ENCODE results near the gene PHYH.
"Not testable (repeated sequence)": the region's sequence is repeated elsewhere in the genome, so short reads cannot be mapped to it uniquely, and the experiment has no call there.

PHYH gene

DNA sequence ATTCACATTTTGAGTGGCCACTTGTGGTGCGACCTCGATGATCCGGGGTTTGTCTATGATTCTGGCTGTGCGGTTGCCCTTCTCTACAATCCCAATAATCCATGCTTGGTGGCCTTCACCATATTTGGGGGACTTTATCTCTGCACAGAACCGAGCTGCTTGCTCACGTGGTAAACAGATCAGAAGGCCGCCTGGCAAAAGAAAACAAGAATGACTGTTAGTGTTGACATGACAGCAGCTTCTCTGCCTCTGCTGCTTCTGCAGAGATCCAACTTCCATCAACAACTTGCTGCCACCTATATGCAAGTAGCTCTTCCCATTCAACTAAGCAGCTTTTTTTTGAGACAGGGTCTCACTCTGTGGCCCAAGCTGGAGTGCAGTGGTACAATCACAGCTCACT lies 19.3 kb upstream of the PHYH start:
- DNase-seq, result no peak

DNA sequence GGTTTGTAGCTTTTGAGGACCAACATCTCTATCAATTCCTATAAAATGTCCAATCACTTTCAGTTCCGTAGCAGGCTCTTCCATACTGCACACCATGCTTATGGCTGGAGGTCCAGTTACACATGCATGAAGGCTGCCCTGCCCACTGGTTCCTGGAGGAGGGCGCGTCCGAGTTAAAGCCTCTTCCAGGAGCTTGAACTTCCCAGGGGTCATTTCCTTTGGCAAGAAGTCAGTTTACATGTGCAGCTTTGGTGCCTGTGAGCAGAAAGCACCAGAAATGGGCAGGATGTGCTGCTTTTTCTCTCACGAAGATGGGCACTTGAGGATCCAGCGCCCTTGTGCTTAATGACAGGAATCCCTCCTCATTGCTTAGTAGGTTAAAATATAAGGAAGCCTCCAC lies 17.6 kb upstream of the PHYH start:
- no peak for DNase-seq

DNA sequence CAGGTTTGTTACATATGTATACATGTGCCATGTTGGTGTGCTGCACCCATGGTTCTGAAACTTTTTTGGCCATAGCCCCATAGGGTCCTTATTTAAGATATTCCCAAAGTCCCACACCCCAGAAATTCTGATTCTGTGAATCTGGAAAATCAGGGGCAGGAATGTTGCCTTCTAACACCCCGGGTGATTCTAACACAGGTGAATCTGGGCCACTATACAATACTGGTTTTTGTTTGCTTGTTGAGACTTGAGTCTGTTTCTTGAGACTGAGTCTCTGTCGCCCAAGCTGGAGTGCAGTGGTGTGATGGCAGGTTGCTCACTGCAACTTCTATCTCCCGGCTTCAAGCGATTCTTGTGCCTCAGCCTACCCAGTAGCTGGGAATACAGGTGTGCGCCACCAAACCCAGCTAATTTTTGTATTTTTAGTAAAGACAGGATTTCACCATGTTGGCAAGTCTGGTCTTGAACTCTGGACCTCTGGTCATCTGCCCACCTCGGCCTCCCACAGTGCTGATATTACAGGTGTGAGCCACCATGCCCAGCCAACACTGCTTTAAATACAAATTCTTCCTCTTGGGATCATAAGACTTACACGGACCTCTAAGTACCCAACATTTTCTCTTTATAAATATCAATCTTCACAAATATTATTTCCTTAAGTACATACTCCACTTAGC lies 16.9 kb upstream of the PHYH start:
- no peak for DNase-seq

DNA sequence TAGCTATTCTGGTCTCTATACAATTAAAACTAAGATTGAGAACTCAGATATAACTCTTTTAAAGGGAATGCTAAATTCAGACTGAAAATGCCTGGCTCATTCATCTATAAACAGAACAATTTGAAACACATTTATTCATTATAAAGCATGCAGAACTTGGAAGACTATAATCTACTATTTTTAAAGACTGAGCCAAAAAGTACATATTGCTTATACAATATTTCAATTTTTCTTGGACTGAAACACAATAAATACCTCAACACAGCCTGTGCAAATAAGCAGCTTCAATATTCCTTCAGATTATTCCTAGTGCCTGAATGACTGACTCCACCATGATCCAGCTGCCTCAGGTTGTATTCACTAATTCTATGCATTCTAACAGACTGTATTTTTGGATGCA lies 15.5 kb upstream of the PHYH start:
- no peak for DNase-seq

DNA sequence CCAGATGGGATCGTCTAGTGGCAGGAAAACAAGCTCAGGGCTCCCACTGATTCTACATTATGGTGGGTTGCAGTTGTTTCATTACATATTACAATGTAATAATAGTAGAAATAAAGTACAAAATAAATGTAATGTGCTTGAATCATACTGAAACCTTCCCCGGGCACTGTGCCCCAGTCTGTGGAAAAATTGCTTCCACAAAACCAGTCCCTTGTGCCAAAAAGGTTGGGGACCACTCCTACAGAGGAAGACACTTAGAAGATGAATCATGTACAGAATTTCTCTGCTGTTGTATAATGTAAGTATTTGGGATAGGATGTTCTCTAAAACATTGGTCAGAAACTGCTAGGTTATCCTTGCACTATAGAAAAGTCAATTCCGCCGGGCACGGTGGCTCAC lies 11.3 kb upstream of the PHYH start:
- no peak for DNase-seq

DNA sequence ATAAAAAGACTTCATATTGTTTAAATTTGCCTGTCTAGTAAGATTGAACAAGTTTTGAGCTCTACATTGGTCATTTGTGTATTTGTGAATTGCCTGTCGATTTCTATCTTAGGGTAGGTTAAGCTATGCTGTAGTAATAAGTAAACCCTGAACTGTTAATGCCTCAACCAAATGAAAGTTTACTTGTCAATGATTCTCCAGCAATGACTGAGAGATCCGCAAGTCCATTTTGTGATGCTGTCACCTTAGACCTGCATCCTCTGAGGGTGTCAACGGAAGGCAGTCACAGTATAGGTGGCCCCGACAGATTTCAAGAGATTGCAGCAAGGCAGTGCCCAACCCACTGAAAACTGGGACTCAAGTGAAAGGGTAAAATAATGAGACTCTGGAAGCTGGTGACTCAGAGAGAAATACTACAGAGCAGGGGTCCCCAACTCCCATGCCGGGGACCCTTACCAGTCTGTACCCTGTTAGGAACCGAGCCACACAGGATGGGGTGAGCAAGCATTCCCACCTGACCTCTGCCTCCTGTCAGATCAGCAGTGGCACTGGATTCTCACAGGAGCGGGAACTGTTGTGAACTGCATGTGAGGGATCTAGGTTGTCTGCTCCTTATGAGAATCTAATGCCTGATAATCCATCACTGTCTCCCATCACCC lies 10.8 kb upstream of the PHYH start:
- no peak for DNase-seq

DNA sequence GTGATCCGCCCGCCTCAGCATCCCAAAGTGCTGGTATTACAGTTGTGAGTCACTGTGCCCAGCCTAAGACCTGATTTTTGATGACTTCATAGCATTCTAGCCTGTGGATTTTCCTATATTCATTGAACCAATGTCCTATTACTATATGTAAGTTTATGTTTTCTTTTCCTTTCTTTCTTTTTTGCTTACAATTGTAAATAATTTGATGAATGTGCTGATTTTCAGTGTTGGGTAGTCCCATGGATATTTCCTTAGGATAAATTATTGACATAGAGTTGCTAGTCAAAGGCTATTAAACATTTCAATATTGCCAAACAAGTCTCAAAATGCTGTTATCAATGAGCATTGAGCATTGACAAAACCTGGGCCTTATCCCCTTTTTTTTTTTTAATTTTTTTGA lies 9.9 kb upstream of the PHYH start:
- no peak for DNase-seq

DNA sequence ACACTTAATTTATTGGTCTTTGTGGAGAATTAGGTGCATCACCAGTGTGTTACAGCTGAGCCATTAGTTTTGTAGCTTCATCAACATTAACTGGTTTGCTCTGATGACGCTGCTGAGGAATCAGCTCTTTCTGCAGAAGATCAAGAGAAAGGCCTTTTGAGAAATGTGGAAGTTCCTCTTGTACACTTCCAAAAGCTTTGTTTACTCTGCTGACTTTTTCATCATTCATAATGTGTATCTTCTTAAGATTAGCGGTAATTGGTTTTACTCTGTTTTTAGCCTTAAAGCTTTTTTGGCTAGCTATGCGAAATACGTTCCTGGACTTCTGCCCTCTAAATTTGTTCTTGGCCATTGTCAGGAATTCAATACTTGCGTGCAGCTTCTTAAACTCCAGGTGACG lies 8.2 kb upstream of the PHYH start:
- no peak for DNase-seq

DNA sequence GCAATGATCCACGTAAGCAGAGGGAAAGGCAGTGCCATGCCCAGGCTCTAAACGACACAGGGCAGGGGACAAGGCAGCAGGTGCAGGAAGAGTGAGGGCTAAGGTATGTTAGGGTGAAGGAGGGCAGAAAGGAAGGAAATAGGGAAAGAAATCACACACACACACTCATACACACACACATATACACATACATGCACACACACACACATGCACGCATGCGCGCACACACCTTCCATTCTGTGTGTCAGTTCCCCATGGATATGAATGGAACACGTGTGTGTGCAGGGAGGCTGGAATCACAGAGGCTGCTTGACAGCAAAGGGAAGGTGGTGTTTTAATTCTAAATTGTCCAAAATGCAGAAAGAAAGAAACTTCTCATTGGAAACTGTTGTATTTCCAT lies 6.2 kb upstream of the PHYH start:
- no peak for DNase-seq

DNA sequence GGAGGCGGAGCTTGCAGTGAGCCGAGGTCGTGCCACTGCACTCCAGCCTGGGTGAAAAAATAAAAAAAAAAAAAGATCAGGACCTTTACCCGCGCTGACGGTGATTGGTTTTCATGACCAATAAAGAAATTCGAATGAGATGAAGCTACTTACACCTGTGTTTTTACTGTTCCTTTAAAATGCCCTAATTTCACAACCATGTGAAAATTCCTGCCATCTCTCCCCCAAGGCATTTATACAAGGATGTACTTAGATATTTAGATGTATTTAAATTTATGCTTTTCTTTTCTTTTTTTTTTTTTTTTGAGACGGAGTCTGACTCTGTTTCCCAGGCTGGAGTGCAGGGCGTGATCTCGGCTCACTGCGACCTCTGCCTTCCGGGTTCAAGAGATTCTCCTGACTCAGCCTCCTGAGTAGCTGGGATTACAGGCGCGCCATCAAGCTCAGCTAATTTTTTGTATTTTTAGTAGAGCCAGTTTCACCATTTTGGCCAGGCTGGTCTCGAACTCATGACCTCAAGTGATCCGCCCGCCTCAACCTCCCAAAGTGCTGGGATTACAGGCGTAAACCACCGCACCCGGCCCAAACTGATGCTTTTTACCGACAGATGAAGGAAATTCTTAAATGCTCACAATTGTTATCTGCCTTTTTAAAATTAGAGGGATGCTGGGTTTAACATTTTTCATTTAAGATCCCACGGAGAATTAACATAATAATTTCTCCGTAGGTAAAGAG lies 3.1 kb upstream of the PHYH start:
- no peak for DNase-seq

DNA sequence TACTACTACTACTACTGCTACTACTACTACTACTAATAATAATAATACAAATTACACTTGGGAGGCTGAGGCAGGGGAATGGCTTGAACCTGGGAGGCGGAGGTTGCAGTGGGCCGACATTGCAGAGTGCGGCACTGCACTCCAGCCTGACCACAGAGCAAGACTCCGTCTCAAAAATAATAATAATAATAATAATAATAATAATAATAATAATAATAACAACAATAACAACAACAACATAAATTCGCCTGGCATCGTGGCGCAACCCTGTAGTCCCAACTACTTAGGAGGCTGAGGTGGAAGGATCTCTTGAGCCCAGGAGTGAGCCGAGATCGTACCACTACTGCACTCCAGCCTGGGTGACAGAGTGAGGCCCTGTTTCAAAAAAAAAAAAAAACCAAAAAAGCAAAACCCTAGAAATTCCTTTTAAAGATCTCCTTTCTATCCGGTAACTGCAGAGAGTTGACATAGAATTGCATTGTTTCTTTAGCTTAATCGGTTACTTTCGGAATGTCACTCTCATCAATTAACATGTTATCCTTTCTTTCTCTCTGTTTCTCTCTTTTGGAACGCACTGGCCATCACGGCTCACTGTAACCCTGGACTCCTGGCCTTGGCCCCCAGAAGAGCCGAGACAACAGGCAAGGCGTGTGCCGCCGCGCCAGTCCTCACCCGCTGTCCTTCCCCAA lies 972 bp downstream of the PHYH start:
- DNase-seq, result no peak

DNA sequence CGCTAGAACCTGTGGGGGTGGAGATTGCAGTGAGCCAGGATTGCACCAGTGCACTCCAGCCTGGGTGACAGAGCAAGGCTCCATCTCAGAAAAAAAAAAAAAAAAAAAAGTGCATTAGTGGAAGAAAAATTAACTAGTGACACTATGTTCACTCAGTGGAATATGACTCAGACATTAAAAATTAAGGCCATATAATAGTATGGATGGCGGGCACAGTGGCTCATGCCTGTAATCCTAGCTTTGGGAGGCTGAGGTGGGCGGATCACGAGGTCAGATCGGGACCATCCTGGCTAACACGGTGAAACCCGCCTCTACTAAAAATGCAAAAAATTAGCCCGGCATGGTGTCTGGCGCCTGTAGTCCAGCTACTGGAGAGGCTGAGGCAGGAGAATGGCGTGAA lies 3.4 kb downstream of the PHYH start:
- no peak for DNase-seq

DNA sequence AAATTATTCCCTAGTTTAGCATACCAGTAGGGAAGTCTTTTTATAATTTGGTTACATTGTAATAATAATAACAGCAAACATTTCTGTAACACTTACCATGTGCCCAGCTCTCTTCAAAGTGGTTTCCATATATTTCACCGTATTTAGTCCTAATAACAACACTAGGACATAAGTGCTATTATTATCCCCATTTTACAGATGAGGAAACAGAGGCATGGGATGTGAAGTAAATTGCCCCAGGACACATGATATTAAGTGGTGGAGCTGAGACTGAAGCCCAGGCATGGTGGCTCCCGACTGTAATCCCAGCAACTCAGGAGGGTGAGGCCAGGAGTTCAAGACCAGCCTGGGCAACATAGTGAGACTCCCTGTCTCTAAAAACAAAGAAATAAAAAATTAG lies 5.1 kb downstream of the PHYH start:
- no peak for DNase-seq

DNA sequence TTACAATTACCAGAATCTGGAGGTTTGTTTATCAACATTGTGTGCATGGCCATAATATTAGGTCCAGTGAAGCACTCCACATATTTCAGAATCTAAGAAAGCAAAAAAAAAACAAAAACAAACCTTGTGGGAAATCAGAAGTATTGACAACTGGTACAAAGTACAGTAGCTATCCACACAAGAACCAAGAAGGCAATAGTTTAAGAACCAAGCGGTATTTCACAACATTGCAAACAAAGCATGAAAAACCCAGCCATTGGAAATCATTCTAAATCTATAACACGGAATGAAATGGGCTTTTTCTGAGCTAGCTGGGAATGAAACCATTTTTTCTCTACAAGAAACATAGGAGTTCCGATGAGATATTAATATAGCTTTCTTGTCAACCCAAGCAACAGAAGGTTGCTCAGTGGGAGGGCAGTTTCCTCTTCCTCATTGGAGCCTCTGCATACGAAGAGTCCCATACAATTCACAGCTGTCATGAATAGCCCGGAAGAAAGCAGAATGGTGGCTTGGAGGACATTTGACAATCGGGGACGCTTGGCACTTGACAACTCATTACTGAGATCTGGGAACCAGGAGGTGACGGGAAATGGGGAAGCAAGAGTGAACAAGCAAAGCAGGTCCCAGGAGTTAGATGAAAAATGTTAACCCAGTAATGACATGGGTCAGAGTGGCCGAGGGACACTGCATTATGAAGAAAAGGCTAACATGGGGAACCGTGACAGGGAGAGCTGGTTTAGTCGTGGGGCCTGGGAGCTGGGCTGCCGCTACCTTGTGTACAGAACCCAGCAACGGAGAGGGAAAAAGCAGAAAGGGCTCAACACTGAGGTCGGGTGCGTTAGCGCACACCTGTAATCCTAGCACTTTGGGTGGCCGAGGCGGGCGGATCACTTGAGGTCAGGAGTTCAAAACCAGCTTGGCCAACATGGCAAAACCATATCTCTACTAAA lies 7.8 kb downstream of the PHYH start:
- no peak for DNase-seq

DNA sequence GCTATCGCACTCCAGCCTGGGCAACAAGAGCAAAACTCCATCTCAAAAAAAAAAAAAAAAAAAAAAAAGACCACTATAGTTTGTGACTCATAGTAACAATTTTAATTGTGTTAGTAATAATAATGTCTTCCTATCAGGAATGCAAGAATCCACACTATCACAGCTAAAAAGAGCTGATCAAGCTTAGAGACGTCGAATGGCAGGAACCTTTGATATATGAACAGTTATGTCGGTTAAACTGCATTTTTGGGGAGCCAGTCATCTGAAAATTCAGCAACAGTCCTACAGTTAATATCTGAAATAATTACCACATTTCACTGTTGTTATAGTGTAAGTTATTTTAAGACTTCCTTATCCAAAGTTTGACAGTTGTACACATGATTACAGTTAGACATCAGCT lies 8.8 kb downstream of the PHYH start:
- no peak for DNase-seq

DNA sequence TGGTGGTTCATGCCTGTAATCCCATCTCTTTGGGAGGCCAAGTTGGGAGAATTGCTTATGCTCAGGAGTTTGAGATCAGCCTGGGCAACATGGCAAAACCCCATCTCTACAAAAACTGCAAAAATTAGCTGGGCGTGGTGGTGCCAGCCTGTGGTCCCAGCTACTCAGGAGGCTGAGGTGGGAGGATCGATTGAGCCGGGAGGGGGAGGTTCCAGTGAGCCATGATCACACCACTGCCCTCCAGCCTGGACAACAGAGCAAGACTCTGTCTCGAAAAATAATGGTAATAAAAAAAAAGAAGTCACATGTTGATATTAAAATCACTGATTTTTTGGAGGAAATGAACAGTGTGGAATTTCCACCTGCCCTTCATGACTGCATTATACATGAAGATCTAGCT lies 15.8 kb downstream of the PHYH start:
- no peak for DNase-seq

DNA sequence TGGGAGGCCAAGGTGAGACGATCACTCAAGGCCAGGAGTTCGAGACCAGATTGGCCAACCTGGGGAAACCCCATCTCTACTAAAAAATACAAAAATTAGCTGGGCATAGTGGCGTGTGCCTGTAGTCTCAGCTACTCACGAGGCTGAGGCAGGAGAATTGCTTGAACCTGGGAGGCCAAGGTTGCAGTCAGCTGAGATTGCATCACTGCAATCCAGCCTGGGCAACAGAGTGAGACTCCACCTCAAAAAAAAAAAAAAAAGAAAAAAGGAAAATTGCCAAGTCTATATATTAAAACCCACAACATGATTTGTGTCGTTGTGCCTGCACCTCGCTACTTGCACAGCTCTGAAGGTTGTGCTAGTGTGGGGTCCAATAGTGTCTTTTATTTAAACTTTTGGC lies 17.5 kb downstream of the PHYH start:
- not testable (repeated sequence) for DNase-seq

DNA sequence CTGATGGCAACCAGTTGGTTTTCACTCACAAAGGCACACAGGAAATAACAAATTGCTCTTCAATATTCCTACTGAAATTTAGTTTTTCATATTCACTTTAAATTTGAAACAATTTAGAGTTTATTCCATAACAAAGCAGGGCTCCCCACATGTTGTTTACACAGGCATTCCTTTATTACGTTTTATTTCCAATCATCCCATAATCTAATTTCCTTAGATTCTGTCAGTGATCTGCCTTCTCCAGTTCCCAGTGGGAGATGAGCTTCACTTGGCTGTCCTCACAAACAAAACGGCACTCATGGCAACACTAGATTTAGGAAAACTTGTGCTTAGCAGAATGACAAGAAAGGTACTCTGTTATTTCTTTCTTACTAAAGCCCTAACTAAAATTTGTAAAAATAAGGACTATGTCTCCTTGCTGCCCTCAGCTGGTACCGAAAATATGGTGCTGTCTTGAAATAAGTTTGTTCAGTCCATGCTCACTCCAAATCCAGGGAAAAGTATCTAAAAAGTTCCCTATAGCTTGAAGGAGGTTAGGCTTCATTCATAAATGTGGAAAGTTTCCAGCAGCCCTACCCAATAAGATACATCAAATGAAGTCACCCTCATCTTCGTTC lies 23.0 kb downstream of the PHYH start:
- no peak for DNase-seq

DNA sequence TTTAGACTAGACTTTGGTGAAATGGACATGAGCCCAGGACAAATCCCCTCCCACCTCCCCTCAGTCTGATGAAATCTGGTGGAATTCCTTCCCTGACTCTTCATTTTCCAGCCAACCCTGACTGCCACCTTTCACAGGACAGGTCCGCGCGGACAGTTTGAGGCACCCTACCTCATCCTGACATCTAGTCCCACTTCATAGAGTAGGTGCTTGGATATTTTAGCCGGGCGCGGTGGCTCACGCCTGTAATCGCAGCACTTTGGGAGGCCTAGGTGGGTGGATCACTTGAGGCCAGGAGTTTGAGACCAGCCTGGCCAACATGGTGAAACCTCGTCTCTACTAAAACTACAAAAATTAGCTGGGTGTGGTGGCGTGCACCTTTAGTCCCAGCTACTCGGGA lies 23.7 kb downstream of the PHYH start:
- not testable (repeated sequence) for DNase-seq

DNA sequence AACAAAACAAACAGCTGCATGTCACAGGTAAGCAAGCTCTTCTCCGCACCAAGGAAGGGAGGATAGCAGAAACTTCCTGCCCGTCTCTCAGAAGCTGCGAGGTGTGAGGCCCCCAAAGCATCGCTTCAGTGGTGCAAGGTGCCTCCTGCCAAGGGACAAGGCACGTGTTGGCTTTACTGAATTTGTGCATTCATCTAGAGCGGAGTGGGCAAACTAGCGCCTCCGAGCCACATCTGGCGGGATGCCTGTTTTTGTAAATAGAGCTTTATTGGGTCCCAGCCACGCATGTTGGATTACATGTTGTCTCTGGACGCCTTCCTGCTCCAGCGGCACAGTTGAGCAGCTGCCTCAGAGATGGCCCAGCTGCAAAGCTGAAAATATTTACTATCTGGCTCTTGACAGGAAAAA lies 27.7 kb downstream of the PHYH start:
- peak; percentile 6 for DNase-seq

DNA sequence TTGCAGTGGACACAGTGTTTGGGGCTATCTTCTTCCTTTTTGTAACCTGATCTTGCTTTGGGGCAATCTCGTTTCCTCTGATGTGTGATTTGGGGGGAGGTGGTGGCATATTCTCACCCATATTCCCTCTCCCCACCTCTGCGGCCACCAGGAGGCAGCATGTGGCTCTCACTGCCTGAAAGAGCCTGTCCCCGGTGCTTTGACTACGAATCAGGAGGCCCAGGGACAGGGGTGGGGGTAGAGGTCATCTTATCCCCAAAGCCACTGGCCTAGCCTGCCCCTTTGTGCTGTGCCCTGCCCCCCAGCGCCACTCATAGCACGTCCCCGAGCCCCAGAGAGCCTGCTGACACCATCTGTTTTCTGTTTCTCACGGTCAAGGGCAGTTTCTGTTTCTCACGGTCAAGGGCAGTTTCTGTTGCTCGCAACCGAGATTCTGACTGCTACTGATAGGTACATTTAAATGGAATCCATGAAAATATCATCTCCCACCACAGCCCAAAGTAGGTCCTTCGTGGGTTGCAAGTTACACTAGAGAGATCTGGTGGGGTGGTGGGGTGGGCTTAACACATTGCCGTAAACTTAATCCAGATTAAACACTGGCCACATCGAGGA lies 28.2 kb downstream of the PHYH start:
- no peak for DNase-seq

Data from NCI-H510A treated with DMSO at 0.1 percent for 48 hours (cell line).